Mesenchymal stem cell (in vitro differentiated cells and primary cell): ENCODE measurements around the gene VPS51.
A peak's percentile ranks its signal among the peaks of the same experiment; 100 is the strongest.

Source experiments
- DNase-seq: peaks from one replicate; pipeline ENCODE4 v3.0.0-alpha.2; 2013
- H2AFZ ChIP-seq: one replicate; pipeline ENCODE4 v1.6.1; 2013; ENCODE audit warnings: low read depth, mild to moderate bottlenecking, control low read depth, inconsistent platforms, low read length, moderate library complexity
- H2AK5ac ChIP-seq: 2 replicates; pipeline ENCODE4 v1.6.1; 2013; ENCODE audit warnings: low read length, moderate library complexity, mild to moderate bottlenecking, inconsistent platforms; ENCODE audit not compliant: severe bottlenecking
- H2BK120ac ChIP-seq: one replicate; pipeline ENCODE4 v1.6.1; 2013; ENCODE audit warnings: low read depth, mild to moderate bottlenecking, inconsistent platforms, low read length, moderate library complexity
- H2BK12ac ChIP-seq, 2 experiments: one replicate each; pipeline ENCODE4 v1.6.1; 2013; ENCODE audit warnings: inconsistent platforms in 2 of 2, low read length in 2 of 2, mild to moderate bottlenecking in 2 of 2, moderate library complexity in 2 of 2, control low read depth in 1 of 2
- H2BK15ac ChIP-seq: one replicate; pipeline ENCODE4 v1.6.1; 2013; ENCODE audit warnings: mild to moderate bottlenecking, low read depth, inconsistent platforms; ENCODE audit not compliant: poor library complexity, severe bottlenecking
- H2BK5ac ChIP-seq: 2 replicates; pipeline ENCODE4 v1.6.1; 2013; ENCODE audit warnings: low read depth, mild to moderate bottlenecking, low read length, control low read depth, inconsistent platforms; ENCODE audit not compliant: poor library complexity, severe bottlenecking
- H3K14ac ChIP-seq, 2 experiments: one replicate each; pipeline ENCODE4 v1.6.1; 2013; ENCODE audit warnings: inconsistent platforms in 2 of 2, low read length in 2 of 2, control low read depth in 1 of 2, mild to moderate bottlenecking in 1 of 2, moderate library complexity in 1 of 2
- H3K18ac ChIP-seq, 2 experiments: one replicate each; pipeline ENCODE4 v1.6.1; 2013; ENCODE audit warnings: inconsistent platforms in 2 of 2, low read length in 2 of 2, control low read depth in 1 of 2, low read depth in 1 of 2, mild to moderate bottlenecking in 1 of 2
- H3K23ac ChIP-seq, 2 experiments: one replicate each; pipeline ENCODE4 v1.6.1; 2013; ENCODE audit warnings: inconsistent platforms in 2 of 2, low read length in 2 of 2, mild to moderate bottlenecking in 2 of 2, moderate library complexity in 2 of 2, control low read depth in 1 of 2
- H3K27ac ChIP-seq: 2 replicates; pipeline ENCODE4 v1.5.1; 2013; ENCODE audit warnings: mild to moderate bottlenecking, moderate library complexity, low read length, control low read depth, inconsistent platforms; ENCODE audit not compliant: poor library complexity, severe bottlenecking
- H3K27me3 ChIP-seq, 2 experiments: 2 replicates each; pipeline versions ENCODE4 v1.6.1 to v1.7.0; 2013; ENCODE audit warnings: low read length in 2 of 2, mild to moderate bottlenecking in 2 of 2, moderate library complexity in 2 of 2, control low read depth in 1 of 2, inconsistent platforms in 1 of 2; ENCODE audit not compliant: control insufficient read depth in 1 of 2, insufficient read depth in 1 of 2
- H3K36me3 ChIP-seq, 2 experiments: 2 replicates each; pipeline versions ENCODE4 v1.6.1 to v1.7.0; 2013; ENCODE audit warnings: low read length in 2 of 2, control low read depth in 1 of 2, inconsistent platforms in 1 of 2, low read depth in 1 of 2, mild to moderate bottlenecking in 1 of 2; ENCODE audit not compliant: insufficient read depth in 2 of 2, control insufficient read depth in 1 of 2
- H3K4ac ChIP-seq, 2 experiments: one replicate each; pipeline ENCODE4 v1.6.1; 2013; ENCODE audit warnings: inconsistent platforms in 2 of 2, low read length in 2 of 2, mild to moderate bottlenecking in 2 of 2, moderate library complexity in 2 of 2, control low read depth in 1 of 2, low read depth in 1 of 2
- H3K4me1 ChIP-seq: 2 replicates; pipeline ENCODE4 v1.6.1; 2013; ENCODE audit warnings: low read depth, low read length, control low read depth; ENCODE audit not compliant: control insufficient read depth, insufficient read depth
- H3K4me2 ChIP-seq: 2 replicates; pipeline ENCODE4 v1.6.1; 2013; ENCODE audit warnings: low read length, mild to moderate bottlenecking, inconsistent platforms; ENCODE audit not compliant: poor library complexity, severe bottlenecking
- H3K4me3 ChIP-seq, 2 experiments: 2 replicates each; pipeline versions ENCODE4 v1.5.1 to v1.7.0; 2013; ENCODE audit warnings: low read length in 2 of 2, mild to moderate bottlenecking in 2 of 2, control low read depth in 1 of 2, low read depth in 1 of 2; ENCODE audit not compliant: insufficient read depth in 1 of 2
- H3K79me1 ChIP-seq: replicated peaks from 2 replicates; pipeline ENCODE4 v1.6.1; 2013; ENCODE audit warnings: mild to moderate bottlenecking, control low read depth, low read length, inconsistent platforms; ENCODE audit not compliant: poor library complexity, severe bottlenecking
- H3K9ac ChIP-seq: 2 replicates; pipeline ENCODE4 v1.7.0; 2013; ENCODE audit warnings: mild to moderate bottlenecking, low read length, moderate library complexity
- H3K9me3 ChIP-seq: 2 replicates; pipeline ENCODE4 v1.7.0; 2013; ENCODE audit warnings: mild to moderate bottlenecking, low read length; ENCODE audit not compliant: control insufficient read depth
- H4K8ac ChIP-seq: one replicate; pipeline ENCODE4 v1.6.1; 2013; ENCODE audit warnings: inconsistent platforms, mild to moderate bottlenecking, low read length, moderate library complexity
- H4K91ac ChIP-seq: one replicate; pipeline ENCODE4 v1.6.1; 2013; ENCODE audit warnings: mild to moderate bottlenecking, low read length, inconsistent platforms
- WGBS: methylation state at CpG from one replicate; pipeline ENCODE4 v1.1.7; 2013; ENCODE audit warnings: mixed read lengths; 5-methylcytosine and 5-hydroxymethylcytosine counted together

The VPS51 gene

DNA sequence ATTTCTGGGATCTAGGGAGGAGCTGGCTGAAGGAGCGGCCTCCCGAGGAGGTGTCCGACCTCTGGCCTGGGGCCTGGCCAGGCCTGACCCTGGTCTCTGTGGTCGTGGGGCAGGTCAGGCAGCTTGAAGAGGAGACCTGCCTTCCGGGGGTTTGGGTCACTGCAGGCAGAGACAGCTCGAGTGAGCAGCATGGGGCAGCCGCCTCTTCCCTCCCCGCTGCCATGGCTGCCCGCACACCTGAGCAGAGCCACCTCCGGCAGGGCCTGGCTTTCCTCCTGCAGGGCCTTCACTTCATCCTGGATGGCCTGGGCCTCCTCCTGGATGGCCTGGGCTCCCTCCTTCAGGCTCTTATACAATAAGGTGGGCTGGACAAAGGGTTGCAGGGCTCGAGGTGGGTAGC, 29.7 kb upstream of the VPS51 start:
- Histone ChIP-seq H3K79me1 (no peaks in the 10 kb centered on the region), H3K23ac (no peak overlapping the region), H3K18ac (no peak overlapping the region), H2BK15ac (no peak overlapping the region), H3K4me1 (no peaks in the 10 kb centered on the region), H2BK5ac (no peak overlapping the region), H3K14ac (no peak overlapping the region), H3K9ac (no peak overlapping the region), H3K4me2 (no peak overlapping the region), H2BK120ac (no peak overlapping the region), H3K36me3 (no peaks in the 10 kb centered on the region), H2BK12ac (no peak overlapping the region), H4K8ac (no peak overlapping the region), H2AFZ (no peak overlapping the region), H4K91ac (no peak overlapping the region), H2AK5ac (no peak overlapping the region), H3K4ac (no peak overlapping the region), H3K9me3 (no peaks in the 10 kb centered on the region), H3K27me3 (peaks cover 3 to 12% of the 10 kb centered on the region in 2 experiments), H3K4me3 (no peak overlapping the region), H3K27ac (no peak overlapping the region)
- no peak for DNase-seq
- WGBS, result 80% methylated on average over 11 of the region's 11 CpGs

DNA sequence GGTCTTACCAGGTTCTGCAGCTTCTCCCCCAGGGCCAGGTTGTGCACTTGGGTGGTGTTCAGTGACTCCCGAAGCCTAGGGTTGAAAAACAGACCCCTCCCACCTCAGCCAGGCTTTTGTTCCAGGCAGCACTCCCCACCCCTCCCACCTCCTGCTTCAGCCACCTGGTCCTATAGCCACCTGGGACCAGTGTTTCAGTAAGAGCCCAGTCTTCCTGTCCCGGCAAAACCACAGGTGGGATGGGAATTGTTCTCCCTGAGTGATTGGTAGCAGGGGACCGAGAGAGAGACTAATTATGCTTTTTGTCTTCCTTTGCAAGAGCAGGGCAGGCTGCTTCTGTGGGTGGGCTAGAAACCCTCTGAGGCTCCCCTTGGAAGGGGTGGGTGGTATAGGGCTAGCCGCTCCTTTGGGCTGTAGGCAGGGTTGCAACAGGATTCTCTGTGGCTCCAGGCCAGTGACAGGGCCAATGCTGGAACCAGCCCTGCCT, 29.2 kb upstream of the VPS51 start:
- Histone ChIP-seq H2BK15ac (no peak overlapping the region), H4K8ac (no peak overlapping the region), H4K91ac (no peak overlapping the region), H3K18ac (no peak overlapping the region), H3K36me3 (no peaks in the 10 kb centered on the region), H3K4me3 (no peak overlapping the region), H3K14ac (no peak overlapping the region), H3K9me3 (no peaks in the 10 kb centered on the region), H3K23ac (no peak overlapping the region), H3K27ac (no peak overlapping the region), H3K27me3 (peaks cover 3 to 12% of the 10 kb centered on the region in 2 experiments), H3K4ac (no peak overlapping the region), H3K79me1 (no peaks in the 10 kb centered on the region), H2BK120ac (no peak overlapping the region), H3K4me1 (no peaks in the 10 kb centered on the region), H3K9ac (no peak overlapping the region), H3K4me2 (no peak overlapping the region), H2BK5ac (no peak overlapping the region), H2AFZ (no peak overlapping the region), H2AK5ac (no peak overlapping the region), H2BK12ac (no peak overlapping the region)
- WGBS, result 80% methylated on average over 4 of the region's 4 CpGs
- DNase-seq, result no peak

GRCh38 chr11:65067446-65067845, 28.6 kb upstream of the VPS51 start:
- H2BK15ac ChIP-seq, result no peak overlapping the region
- no peak overlapping the region for H2AK5ac ChIP-seq
- DNase-seq, result no peak
- H3K9me3 ChIP-seq, result no peaks in the 10 kb centered on the region
- peaks cover 3 to 9% of the 10 kb centered on the region in 2 experiments for H3K27me3 ChIP-seq
- H3K23ac ChIP-seq, result no peak overlapping the region
- no peaks in the 10 kb centered on the region for H3K79me1 ChIP-seq
- H2BK12ac ChIP-seq, result no peak overlapping the region
- no peak overlapping the region for H3K9ac ChIP-seq
- no peak overlapping the region for H2BK120ac ChIP-seq
- H3K4me1 ChIP-seq, result no peaks in the 10 kb centered on the region
- no peak overlapping the region for H3K18ac ChIP-seq
- H3K36me3 ChIP-seq, result no peaks in the 10 kb centered on the region
- H3K14ac ChIP-seq, result no peak overlapping the region
- H2AFZ ChIP-seq, result no peak overlapping the region
- no peak overlapping the region for H3K4ac ChIP-seq
- no peak overlapping the region for H3K4me3 ChIP-seq
- H3K4me2 ChIP-seq, result no peak overlapping the region
- H4K8ac ChIP-seq, result no peak overlapping the region
- no peak overlapping the region for H2BK5ac ChIP-seq
- H4K91ac ChIP-seq, result no peak overlapping the region
- no peak overlapping the region for H3K27ac ChIP-seq
- 81% methylated on average over 8 of the region's 10 CpGs for whole genome bisulfite sequencing

- Histone ChIP-seq H3K36me3 (no peaks in the 10 kb centered on the region), H3K18ac (no peak overlapping the region), H3K9ac (no peak overlapping the region), H4K8ac (no peak overlapping the region), H3K27me3 (peaks cover 0 to 8% of the 10 kb centered on the region in 2 experiments), H4K91ac (no peak overlapping the region), H2AFZ (no peak overlapping the region), H3K4me2 (no peak overlapping the region), H2BK15ac (no peak overlapping the region), H3K4me3 (no peak overlapping the region), H3K79me1 (no peaks in the 10 kb centered on the region), H2BK5ac (no peak overlapping the region), H3K4ac (no peak overlapping the region), H3K9me3 (no peaks in the 10 kb centered on the region), H2BK120ac (no peak overlapping the region), H2AK5ac (no peak overlapping the region), H2BK12ac (no peak overlapping the region), H3K4me1 (no peaks in the 10 kb centered on the region), H3K23ac (no peak overlapping the region), H3K14ac (no peak overlapping the region), H3K27ac (no peak overlapping the region)
- 65% methylated on average over 6 of the region's 9 CpGs for WGBS
- peak; percentile 47 for DNase-seq
Observed at GRCh38 chr11:65069217-65069616, 26.8 kb upstream of the VPS51 start.
